Measurements from ENCODE around the gene PCSK4.

DNA sequence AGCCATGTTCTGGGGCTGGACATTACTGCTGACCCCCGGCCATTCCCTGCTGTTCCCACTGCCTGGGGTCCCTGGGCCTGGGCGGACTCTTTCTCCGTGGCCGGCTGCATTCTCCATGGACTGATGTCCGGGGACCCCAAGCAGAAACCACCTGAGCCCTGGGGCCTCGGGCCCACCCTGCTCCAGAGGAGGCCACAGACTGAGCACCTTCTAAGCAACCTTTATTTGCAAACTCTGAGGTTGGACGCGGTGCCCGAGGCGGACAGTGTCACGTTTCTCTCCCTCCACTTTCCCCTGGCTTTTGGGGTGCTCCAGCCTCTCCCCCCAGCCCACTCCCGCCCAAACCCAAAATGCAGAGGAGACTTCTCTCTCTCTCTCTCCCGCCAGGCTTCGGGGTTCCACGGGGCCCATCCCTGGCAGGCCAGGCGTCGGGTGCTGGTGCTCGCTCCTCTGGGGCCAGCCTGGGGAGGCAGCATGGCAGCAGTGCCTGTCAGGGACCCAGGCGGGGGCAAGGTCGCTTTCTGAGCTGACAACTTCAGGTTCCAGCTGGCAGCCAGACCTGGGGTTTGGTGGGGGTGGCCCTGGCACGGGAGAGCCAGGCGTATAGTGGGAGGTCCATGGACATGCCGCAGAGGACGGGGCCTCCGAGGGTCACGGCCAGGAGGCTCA is 8.8 kb downstream of the PCSK4 start:
- TF ChIP-seq, protein P1, sequence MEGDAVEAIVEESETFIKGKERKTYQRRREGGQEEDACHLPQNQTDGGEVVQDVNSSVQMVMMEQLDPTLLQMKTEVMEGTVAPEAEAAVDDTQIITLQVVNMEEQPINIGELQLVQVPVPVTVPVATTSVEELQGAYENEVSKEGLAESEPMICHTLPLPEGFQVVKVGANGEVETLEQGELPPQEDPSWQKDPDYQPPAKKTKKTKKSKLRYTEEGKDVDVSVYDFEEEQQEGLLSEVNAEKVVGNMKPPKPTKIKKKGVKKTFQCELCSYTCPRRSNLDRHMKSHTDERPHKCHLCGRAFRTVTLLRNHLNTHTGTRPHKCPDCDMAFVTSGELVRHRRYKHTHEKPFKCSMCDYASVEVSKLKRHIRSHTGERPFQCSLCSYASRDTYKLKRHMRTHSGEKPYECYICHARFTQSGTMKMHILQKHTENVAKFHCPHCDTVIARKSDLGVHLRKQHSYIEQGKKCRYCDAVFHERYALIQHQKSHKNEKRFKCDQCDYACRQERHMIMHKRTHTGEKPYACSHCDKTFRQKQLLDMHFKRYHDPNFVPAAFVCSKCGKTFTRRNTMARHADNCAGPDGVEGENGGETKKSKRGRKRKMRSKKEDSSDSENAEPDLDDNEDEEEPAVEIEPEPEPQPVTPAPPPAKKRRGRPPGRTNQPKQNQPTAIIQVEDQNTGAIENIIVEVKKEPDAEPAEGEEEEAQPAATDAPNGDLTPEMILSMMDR (conservative IDR thresholded peaks at IDR 0.05; ENCODE audit: low read depth, low read length) = no peak
- no peak for TF ChIP-seq POLR2A (IDR thresholded peaks at IDR 0.05; ENCODE audit: low read depth, low read length)
- no peak for TF ChIP-seq MXI1 (IDR thresholded peaks at IDR 0.05; ENCODE audit: borderline replicate concordance, low read depth, low read length)
- TF ChIP-seq, protein P2, sequence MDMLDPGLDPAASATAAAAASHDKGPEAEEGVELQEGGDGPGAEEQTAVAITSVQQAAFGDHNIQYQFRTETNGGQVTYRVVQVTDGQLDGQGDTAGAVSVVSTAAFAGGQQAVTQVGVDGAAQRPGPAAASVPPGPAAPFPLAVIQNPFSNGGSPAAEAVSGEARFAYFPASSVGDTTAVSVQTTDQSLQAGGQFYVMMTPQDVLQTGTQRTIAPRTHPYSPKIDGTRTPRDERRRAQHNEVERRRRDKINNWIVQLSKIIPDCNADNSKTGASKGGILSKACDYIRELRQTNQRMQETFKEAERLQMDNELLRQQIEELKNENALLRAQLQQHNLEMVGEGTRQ (IDR thresholded peaks at IDR 0.05; ENCODE audit: low read depth, low read length) = no peak

All from IMR-90 (cell line).